T-helper 2 cell treated with Interferon-gamma antibody and Interleukin-4, amounts not matched to agents 5 μg/mL and 100 μg/mL, for 36 hours (primary cell): ENCODE measurements around the gene NARF.

Source experiments
- DNase-seq: peaks from one replicate; pipeline ENCODE4 v3.0.0; 2021; ENCODE audit warnings: low spot score
- H3K27ac Mint-ChIP-seq: one replicate; pipeline ENCODE4 v1.8.0; 2021; ENCODE audit warnings: mild to moderate bottlenecking, mixed read lengths
- H3K27me3 Mint-ChIP-seq: one replicate; pipeline ENCODE4 v1.8.0; 2021; ENCODE audit warnings: low read depth, mixed read lengths
- H3K36me3 Mint-ChIP-seq: one replicate; pipeline ENCODE4 v1.8.0; 2021; ENCODE audit warnings: low read depth, mixed read lengths
- H3K4me1 Mint-ChIP-seq: one replicate; pipeline ENCODE4 v1.8.0; 2021; ENCODE audit warnings: low read depth, mixed read lengths
- H3K4me3 Mint-ChIP-seq: one replicate; pipeline ENCODE4 v1.8.0; 2022; ENCODE audit warnings: mild to moderate bottlenecking, moderate library complexity, mixed read lengths
- H3K9me3 Mint-ChIP-seq: one replicate; pipeline ENCODE4 v1.8.0; 2021; ENCODE audit warnings: mixed read lengths

The NARF gene

DNA sequence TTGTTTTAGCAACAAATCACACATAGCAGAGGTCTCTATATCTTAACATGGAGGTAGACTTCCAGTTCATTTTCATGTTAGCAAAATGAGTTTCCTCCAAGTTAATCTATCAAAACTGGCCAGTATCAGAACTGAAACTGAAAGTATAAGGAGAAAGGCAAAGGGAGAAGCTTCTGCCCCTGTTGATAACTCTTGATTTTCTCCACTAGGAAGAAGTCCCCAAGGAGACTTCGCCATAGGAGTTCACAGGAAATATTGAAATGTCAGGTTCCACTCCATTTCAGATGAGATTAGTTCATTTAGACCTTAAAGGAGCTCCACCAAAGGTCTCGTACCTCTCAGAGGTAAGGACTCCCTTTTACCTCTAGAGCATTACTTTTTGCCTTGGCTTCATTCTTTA lies 39.0 kb upstream of the NARF start:
- peak overlapping the region; percentile 80 for H3K4me3 Mint-ChIP-seq
- no peaks in the 10 kb centered on the region for H3K27me3 Mint-ChIP-seq
- no peaks in the 10 kb centered on the region for H3K9me3 Mint-ChIP-seq
- peak overlapping the region; percentile 87 for H3K27ac Mint-ChIP-seq
- peaks cover 32% of the 10 kb centered on the region for H3K36me3 Mint-ChIP-seq
- no peak for DNase-seq
- peaks cover 20% of the 10 kb centered on the region for H3K4me1 Mint-ChIP-seq

DNA sequence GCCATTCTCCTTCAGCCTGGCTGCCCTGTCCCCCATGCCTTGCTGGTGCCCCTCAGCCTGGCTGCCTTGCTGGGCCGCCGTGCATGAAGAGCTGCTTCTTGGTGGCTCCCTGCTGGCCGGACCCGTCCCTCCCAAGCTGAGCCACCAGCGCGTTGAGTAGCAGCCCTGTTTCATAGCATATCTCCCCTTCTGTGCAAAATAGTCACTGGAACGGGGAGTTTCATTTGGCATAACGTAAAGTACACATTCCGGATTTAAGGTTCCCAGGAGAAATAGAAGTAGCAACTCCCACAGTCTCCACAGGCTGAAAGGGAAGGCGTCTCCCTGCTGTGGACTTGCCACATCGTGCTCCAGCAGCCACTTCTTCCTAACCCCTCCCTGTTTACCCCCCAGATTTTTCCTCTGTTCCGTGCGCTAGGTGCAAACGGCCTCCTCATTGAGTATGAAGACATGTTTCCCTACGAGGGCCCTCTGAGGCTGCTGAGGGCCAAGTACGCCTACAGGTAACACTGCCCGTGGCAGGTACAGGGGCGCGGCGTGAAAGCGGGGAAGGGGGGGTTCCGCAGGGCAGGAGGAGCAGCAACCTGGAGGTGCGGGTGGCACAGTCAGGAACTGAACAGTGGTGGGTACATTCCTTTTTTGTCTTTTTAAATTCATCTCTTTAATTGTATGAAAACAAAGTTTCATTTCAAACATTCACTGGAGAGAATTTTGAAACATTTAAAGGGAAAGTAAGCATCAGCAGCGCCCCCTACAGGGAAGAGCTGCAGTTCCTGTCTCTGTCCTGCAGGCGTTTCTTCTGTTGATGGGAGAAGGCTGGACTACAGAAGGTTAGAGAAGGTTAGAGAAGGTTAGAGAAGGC lies 34.3 kb upstream of the NARF start:
- Mint-ChIP-seq H3K4me3 (no peak overlapping the region), H3K27me3 (no peaks in the 10 kb centered on the region), H3K4me1 (peaks cover 16% of the 10 kb centered on the region), H3K36me3 (peaks cover 43% of the 10 kb centered on the region), H3K9me3 (no peaks in the 10 kb centered on the region), H3K27ac (peak overlapping the region; percentile 34)
- DNase-seq, result peak; percentile 40

DNA sequence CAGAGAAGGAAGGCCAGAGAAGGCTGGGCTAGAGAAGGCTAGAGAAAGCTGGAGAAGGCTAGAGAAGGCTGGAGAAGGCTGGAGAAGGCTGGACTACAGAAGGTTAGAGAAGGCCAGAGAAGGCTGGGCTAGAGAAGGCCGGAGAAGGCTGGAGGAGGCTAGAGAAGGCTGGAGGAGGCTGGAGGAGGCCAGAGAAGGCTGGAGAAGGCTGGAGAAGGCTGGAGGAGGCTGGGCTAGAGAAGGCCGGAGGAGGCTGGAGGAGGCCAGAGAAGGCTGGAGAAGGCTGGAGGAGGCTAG lies 33.7 kb upstream of the NARF start:
- Mint-ChIP-seq H3K4me1 (peaks cover 19% of the 10 kb centered on the region), H3K27me3 (no peaks in the 10 kb centered on the region), H3K27ac (peak overlapping the region; percentile 34), H3K36me3 (peaks cover 39% of the 10 kb centered on the region), H3K4me3 (no peak overlapping the region), H3K9me3 (no peaks in the 10 kb centered on the region)
- no peak for DNase-seq

DNA sequence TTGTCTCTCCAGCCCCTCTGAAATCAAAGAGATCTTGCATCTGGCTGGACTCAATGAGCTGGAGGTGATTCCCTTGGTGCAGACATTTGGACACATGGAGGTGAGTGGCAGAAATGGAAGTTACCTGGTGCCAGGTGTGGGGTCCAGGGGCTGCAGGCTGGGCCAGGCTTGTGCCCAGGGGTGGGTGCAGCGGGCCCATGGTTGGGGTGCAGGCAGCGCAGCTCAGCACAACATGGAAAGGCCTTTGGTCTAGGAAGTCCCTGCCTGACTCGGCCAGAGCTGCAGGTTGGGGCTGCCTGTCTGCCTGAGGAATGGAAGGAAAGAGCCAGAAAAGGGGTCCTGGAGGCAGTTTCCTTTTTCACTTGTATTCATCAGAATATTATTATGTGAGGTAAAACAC lies 30.0 kb upstream of the NARF start:
- DNase-seq, result no peak
- H3K4me1 Mint-ChIP-seq, result peaks cover 13% of the 10 kb centered on the region
- H3K4me3 Mint-ChIP-seq, result no peak overlapping the region
- peaks cover 20% of the 10 kb centered on the region for H3K36me3 Mint-ChIP-seq
- H3K27ac Mint-ChIP-seq, result no peak overlapping the region
- H3K27me3 Mint-ChIP-seq, result no peaks in the 10 kb centered on the region
- no peaks in the 10 kb centered on the region for H3K9me3 Mint-ChIP-seq

DNA sequence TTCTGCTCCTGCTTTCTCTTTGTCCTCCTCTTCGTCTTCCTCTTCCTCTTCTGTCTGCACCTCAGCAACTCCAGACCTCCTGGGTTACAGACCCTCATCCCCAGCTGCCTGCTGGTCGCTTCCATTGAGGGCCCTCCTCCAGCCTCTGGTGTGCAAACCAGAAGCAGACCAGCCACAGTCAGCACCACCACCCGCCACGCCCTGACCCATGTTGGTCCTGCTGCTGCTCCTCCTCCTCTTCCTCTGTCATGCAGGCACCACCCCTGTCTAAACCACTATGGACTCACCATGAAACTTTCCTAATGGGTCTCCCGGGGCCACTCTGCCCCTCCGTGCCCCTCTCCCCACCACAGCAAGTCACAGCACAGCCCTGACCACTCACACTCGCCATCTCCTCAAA lies 28.7 kb upstream of the NARF start:
- Mint-ChIP-seq H3K36me3 (peaks cover 18% of the 10 kb centered on the region), H3K27me3 (no peaks in the 10 kb centered on the region), H3K9me3 (no peaks in the 10 kb centered on the region), H3K27ac (peak overlapping the region; percentile 55), H3K4me1 (peaks cover 17% of the 10 kb centered on the region), H3K4me3 (peak overlapping the region; percentile 13)
- no peak for DNase-seq

DNA sequence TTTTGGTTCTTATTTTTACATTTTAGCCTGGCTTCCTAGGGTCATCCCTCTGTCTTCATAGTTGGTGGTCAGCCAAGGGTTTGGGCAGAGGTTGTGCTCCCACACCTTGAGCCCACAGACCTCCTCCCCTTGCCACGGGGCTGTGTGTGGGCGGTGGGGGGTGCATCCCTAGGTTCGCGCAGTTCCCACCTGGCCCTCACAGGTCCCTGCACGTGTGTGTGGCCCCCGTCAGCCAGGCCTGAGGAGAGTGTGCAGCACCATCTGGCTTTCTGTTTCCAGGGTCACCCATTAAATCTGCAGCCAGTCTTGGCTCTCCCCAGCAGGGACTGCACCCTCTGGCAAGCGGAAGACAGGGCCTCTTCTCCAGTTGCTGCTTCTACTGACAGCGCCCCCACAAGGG lies 26.5 kb upstream of the NARF start:
- H3K27me3 Mint-ChIP-seq, result no peaks in the 10 kb centered on the region
- DNase-seq, result no peak
- H3K9me3 Mint-ChIP-seq, result no peaks in the 10 kb centered on the region
- H3K27ac Mint-ChIP-seq, result no peak overlapping the region
- H3K4me1 Mint-ChIP-seq, result peaks cover 17% of the 10 kb centered on the region
- H3K4me3 Mint-ChIP-seq, result no peak overlapping the region
- H3K36me3 Mint-ChIP-seq, result peaks cover 16% of the 10 kb centered on the region

DNA sequence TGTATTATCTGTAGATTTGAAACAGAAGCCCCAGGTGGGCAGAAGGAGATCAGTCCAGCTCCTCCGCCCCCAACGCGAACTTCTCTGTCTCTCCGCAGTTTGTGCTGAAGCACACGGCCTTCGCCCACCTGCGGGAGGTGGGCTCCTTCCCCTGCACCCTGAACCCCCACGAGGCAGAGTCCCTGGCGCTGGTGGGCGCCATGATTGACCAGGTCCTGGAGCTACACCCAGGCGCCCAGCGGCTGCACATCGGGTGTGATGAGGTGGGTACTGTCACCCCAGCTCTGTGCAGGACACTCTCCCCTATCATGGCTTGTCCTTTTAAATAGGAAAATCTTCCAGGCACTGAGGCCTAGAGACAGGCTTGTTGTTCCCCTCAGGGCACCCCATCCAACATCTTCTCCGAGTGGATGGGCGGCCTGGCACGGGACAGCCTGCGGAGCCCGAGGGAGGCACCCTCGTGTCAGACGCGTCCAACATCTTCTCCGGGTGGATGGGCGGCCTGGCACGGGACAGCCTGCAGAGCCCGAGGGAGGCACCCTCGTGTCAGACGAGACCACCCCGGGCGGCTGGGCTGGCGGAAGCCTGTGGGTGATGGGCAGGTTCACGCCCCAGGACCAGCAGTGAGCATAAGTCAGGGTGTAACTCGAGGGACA lies 24.9 kb upstream of the NARF start:
- peaks cover 16% of the 10 kb centered on the region for H3K4me1 Mint-ChIP-seq
- no peak overlapping the region for H3K4me3 Mint-ChIP-seq
- no peaks in the 10 kb centered on the region for H3K9me3 Mint-ChIP-seq
- peak overlapping the region; percentile 41 for H3K27ac Mint-ChIP-seq
- H3K36me3 Mint-ChIP-seq, result peaks cover 9% of the 10 kb centered on the region
- DNase-seq, result no peak
- no peaks in the 10 kb centered on the region for H3K27me3 Mint-ChIP-seq

DNA sequence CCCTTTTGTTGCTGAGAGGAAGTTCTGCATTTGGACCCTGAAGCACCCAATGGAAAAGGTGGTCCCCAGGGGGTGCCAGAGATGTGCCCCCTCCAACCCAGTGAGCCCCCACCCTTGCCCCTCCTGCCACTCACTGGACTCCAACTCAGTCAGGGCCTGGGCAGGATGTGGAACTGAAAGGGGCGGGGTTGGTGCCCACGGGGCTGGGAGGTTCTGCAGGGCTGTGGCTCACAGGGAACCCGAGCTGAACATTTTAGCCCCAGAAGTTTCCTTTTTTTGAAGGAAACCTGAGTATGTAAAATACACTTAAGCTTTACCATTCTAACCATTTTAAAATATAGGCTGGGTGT lies 24.4 kb upstream of the NARF start:
- H3K36me3 Mint-ChIP-seq, result peaks cover 9% of the 10 kb centered on the region
- no peaks in the 10 kb centered on the region for H3K9me3 Mint-ChIP-seq
- no peak for DNase-seq
- H3K4me3 Mint-ChIP-seq, result peak overlapping the region; percentile 32
- no peak overlapping the region for H3K27ac Mint-ChIP-seq
- no peaks in the 10 kb centered on the region for H3K27me3 Mint-ChIP-seq
- peaks cover 16% of the 10 kb centered on the region for H3K4me1 Mint-ChIP-seq

DNA sequence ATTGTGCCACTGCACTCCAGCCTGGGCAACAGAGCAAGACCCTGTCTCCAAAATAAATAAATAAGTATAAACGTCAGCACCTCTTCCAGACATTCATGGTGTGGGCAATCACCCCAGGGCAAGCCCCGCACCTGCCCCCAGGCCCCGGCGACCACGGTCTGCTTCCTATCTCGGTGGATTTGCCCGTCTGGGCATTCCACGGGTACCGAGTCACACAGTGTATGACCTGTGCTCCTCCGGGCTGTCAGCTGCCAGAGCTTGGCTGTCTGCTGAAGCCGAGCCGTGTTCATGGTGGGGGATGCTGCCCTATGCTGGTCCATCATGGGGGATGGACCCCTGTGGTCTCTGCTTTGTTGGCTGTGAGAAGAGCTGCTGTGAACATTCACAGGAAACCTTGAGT lies 23.4 kb upstream of the NARF start:
- Mint-ChIP-seq H3K36me3 (peaks cover 7% of the 10 kb centered on the region), H3K4me3 (no peak overlapping the region), H3K9me3 (no peaks in the 10 kb centered on the region), H3K4me1 (peaks cover 7% of the 10 kb centered on the region), H3K27ac (no peak overlapping the region), H3K27me3 (no peaks in the 10 kb centered on the region)
- no peak for DNase-seq

DNA sequence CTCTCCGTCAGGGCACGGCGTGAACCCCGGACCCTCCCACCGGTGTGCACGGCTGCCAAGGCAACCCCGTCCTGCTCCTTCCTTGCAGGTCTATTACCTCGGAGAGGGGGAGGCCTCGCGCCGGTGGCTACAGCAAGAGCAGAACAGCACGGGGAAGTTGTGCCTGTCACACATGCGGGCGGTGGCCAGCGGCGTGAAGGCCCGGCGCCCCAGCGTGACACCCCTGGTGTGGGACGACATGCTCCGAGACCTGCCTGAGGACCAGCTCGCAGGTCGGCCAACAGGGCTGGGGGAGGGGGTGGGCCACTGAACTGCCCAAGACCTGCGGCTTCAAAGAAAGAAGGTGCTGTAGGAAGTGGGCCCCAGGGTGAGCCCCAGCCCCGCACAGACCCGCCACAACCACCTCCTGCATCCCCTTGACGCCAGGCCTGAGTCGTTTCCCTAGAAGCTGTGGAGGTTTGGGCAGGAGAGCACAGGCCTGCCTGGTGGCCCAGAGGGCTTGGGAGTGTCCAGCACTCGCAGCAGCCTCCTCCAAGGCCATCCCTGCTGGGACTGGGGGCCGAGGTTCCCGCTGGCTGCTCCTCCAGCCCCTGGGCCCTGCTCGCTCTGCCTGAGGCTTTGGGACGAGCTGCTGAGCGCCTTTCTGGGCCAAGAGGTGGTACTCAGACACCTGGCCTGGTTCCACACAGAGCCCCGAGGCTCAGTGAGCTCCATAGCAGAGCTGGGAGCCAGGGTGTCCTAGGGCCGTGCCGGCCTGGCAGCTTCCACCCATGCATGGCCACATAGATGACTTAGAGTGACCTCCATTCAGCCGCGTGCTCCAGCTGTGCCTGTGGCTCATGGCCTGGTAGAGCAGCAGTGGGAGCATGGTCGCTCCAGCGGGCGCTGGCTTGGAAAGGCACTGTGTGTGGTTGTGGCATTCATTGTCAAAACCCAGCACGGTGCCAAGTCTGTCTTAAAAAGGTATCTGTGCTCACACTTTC lies 22.6 kb upstream of the NARF start:
- Mint-ChIP-seq H3K36me3 (peaks cover 10% of the 10 kb centered on the region), H3K27me3 (no peaks in the 10 kb centered on the region), H3K4me1 (peaks cover 7% of the 10 kb centered on the region), H3K27ac (no peak overlapping the region), H3K4me3 (no peak overlapping the region), H3K9me3 (no peaks in the 10 kb centered on the region)
- no peak for DNase-seq

DNA sequence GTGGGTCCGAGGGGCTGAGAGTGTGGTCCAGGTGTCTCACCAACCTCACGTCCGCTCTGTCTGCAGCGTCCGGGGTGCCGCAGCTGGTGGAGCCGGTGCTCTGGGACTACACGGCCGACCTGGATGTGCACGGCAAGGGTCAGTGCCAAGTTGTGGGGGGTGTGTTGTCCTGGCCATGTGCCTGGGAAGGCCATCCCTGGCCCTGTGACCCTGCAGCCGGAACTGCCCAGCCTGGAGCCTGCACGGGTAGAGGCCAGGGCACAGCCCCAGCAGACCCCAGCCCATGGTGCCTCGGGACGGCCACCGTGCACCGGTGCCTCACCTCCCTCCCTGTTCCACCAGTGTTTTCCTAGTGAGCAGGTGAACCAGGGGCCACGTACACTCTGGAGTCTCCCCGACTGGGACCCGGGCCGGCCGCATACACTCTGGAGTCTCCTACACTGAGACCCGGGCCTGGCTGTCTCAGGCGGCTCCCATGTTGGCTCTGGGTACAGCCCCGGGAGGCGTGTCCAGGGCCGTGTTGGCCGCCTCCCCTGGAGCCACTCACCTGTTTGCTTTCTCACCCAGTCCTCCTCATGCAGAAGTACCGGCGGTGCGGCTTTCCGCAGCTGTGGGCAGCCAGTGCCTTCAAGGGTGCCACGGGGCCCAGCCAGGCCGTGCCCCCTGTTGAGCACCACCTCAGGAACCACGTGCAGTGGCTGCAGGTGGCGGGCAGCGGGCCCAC lies 21.8 kb upstream of the NARF start:
- no peak for DNase-seq
- peaks cover 7% of the 10 kb centered on the region for H3K4me1 Mint-ChIP-seq
- H3K27me3 Mint-ChIP-seq, result no peaks in the 10 kb centered on the region
- peaks cover 9% of the 10 kb centered on the region for H3K36me3 Mint-ChIP-seq
- H3K9me3 Mint-ChIP-seq, result no peaks in the 10 kb centered on the region
- no peak overlapping the region for H3K27ac Mint-ChIP-seq
- H3K4me3 Mint-ChIP-seq, result no peak overlapping the region

DNA sequence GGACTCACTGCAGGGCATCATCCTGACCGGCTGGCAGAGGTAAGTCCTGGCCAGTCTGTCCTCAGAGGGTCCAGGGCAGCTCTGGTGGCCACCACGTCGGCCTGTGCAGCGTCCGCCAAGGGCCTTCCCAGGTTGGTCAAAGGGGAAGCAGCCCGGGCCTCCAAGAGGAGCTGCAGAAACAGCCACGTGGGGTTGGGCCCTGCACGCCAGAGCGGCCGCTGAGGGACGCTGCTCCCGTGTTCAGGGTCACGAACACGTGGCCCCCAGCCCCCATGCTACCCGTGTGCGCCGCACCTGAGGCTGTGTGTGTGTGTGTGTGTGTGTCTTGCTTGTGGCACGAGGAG lies 21.2 kb upstream of the NARF start:
- Mint-ChIP-seq H3K27ac (no peak overlapping the region), H3K4me1 (peaks cover 7% of the 10 kb centered on the region), H3K36me3 (peaks cover 9% of the 10 kb centered on the region), H3K4me3 (no peak overlapping the region), H3K27me3 (no peaks in the 10 kb centered on the region), H3K9me3 (no peaks in the 10 kb centered on the region)
- DNase-seq, result no peak

DNA sequence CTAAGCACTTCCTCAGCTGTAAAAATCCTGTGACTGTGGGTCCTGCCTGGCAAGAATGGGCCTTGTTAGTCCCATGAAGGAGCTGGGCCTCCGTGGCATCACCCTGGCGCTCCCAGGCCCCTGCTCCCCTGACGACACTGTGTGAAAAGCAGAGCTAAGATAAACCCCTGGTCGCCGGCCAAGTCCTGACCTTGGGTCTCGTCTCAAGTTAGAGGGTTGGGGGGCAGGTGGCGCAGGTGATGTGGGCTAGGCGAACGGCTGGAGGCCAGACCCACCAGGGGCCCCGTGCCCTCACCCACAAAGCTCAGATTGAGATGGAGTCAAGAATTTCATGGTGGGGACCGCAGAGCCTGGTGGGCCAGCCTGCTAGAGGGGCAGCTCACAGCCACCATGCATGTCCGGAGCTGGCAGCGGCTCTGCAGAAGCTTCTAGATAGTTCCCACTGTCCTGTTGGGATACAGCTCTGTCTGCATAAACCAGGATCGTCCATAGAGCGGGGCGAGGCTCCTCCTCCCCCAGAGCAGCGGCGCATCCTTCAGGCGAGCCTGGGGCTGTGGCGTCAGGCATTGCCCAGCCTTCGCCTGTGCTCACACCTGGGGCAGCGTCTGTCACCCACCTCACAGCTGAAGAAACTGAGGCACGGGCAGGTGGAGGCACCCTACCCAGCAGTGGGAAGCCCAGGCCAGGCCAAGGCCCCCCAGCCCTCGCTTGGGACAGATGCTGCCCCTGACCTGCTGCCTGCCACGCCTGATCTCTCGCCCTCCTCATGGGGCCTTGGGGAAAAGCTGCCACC lies 19.9 kb upstream of the NARF start:
- Mint-ChIP-seq H3K36me3 (peaks cover 12% of the 10 kb centered on the region), H3K27ac (no peak overlapping the region), H3K4me3 (no peak overlapping the region), H3K27me3 (no peaks in the 10 kb centered on the region), H3K4me1 (peaks cover 7% of the 10 kb centered on the region), H3K9me3 (no peaks in the 10 kb centered on the region)
- DNase-seq, result no peak
